HG03460 (cell line): ENCODE data around the gene TANGO2.

Experiments used
- ATAC-seq: cut with Tn5 transposase; IDR thresholded peaks from one replicate; pipeline ENCODE4 v1.9.1; 2021; ENCODE audit not compliant: unreplicated experiment

Gene TANGO2

GRCh38 chr22:20096574-20097420 is 75.9 kb downstream of the TANGO2 start:
- no peak for ATAC-seq

DNA sequence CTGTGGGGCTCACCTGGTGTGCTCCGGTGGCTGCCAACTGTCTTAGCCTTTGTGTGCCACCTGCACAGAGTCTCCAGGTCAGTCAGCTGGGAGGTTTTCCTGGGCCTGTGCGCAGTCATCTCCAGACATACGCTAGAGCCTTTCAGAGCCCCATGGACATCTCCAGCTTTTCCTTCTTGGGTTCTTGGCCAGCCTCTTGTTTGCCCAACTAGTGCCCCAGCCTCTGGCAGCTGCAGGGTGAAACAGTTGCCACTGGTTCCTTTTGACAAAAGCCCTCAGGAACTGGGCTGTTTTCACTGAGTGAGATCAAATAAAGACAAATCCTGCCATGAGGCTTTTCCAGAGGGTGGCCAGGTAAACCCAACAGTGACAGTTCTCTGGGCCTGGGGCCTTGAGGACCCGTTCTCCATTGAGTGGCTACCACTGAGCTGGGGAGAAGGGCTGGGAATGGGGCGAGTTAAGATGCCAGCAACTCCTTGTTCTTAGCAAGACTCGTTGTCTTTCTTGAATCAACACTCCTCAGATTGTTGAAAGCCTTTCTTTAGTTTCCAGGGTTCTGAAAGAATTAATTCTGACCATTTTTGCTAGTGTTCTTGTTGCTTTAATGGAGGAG is 78.3 kb downstream of the TANGO2 start:
- no peak for ATAC-seq

DNA sequence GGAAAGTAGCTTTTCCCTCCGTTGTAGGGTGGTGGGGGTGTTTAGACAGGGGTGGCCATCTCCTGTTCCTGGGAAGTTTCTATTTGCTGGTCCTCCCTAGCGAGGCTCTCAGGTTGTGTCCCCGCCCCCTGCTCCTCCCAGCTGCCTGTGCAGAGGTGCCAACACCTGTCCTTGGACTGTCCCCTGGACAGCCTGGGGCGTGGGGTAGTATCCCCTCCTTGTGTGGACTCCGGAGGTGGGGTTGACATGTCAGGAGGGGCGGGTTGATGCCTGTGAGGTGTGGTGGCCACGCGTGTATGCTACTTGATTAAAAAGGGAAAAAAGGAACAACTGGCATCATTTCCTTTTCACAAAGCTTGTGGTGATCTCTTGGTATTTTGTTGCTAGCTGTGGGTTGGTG is 80.7 kb downstream of the TANGO2 start:
- no peak for ATAC-seq

DNA sequence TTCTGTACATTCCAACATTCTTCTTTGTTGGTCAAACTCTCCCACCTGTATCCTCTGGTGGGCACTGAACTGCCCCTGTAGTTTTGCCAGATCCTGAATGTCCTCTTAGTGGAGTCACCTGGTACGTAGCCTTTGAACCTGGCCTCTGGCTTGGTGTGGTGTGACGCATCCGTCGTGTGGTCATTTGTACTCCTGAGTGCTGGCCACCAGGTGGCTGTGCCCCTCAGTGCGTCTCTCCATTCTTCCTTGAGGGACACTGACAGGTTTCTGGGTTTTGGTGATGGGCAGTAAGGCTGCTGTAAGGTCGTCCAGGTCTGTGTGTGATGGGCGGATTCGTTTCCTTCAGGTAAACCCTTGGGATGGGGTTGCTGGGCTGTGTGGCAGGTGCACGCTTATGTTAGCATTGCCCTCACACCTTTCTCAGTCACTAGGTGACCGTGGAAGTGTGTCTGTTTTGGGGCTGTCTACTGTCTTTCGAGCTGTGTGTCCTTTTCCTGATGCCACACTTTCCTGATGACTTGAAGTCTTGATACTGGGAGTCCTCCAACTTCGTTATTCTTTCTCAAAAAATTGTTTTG is 81.4 kb downstream of the TANGO2 start:
- ATAC-seq = no peak

DNA sequence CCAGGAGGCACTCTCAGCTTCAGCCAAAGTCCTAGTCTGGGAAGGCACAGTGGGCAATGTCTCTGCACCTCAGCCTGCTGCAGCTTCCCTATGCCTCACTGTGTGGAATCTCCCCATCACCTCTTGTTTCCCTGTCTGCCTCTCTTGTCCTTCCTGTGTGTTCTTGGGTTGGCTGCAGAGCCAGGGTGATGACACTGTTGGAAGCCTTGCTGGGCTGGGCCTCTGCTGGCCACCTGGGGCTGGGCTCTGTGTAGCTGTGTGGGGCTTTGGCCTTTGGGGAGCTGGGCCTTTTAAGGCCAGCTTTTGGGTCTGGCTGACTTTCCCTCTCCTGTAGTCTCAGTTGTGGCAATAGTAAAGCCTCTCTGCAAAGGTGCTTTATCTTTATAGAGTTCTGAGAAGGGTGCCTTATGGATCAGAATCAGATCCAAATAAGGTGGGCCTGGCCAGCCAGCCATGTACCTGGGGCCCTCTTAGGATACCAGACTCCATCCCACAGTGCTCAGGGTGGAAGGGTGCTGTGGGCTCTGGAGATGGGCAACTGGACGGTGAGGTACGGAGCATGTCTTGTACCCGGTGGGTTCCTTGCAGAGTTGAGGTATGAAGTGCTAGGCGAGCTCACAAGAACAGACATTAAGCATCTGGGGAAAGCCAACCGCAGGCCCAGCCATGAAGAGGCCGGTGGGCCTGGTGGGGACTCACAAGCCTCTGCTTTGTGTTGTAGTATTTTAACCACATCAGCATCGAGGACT is 84.7 kb downstream of the TANGO2 start:
- ATAC-seq = no peak

DNA sequence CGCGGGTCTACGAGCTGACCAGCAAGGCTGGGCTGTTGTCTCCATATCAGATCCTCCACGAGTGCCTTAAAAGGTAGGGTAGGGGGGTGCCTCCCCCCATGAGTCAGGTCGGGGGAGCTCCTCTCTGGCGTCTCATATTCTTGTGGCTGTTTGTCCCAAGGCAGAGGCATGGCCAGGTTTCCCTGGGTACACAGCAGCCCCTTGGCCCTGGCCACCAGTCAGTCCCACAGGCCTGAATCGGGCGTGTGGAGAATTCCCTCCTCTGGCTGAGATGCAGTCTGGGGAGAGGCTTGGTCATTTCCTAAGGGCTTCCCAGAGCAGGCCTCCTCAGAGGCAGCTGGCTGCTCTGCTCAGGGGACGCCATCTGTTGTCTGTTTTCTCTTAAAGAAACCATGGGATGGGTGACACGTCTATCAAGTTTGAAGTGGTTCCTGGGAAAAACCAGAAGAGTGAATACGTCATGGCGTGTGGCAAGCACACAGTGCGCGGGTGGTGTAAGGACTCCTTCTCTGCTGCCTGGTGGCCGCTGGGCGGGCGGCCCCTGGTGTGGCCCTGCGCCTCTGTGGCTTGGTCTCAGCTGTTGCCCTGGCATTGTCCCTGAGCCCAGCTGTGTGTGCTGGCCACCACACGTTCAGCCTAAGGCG is 85.4 kb downstream of the TANGO2 start:
- no peak for ATAC-seq

GRCh38 chr22:20106849-20107237 is 85.9 kb downstream of the TANGO2 start:
- no peak for ATAC-seq

- no peak for ATAC-seq
These were observed 86.6 kb downstream of the TANGO2 start for GRCh38 chr22:20107471-20107901.

GRCh38 chr22:20107951-20108756 is 87.2 kb downstream of the TANGO2 start:
- ATAC-seq = no peak

GRCh38 chr22:20108757-20109230 is 87.9 kb downstream of the TANGO2 start:
- no peak for ATAC-seq

DNA sequence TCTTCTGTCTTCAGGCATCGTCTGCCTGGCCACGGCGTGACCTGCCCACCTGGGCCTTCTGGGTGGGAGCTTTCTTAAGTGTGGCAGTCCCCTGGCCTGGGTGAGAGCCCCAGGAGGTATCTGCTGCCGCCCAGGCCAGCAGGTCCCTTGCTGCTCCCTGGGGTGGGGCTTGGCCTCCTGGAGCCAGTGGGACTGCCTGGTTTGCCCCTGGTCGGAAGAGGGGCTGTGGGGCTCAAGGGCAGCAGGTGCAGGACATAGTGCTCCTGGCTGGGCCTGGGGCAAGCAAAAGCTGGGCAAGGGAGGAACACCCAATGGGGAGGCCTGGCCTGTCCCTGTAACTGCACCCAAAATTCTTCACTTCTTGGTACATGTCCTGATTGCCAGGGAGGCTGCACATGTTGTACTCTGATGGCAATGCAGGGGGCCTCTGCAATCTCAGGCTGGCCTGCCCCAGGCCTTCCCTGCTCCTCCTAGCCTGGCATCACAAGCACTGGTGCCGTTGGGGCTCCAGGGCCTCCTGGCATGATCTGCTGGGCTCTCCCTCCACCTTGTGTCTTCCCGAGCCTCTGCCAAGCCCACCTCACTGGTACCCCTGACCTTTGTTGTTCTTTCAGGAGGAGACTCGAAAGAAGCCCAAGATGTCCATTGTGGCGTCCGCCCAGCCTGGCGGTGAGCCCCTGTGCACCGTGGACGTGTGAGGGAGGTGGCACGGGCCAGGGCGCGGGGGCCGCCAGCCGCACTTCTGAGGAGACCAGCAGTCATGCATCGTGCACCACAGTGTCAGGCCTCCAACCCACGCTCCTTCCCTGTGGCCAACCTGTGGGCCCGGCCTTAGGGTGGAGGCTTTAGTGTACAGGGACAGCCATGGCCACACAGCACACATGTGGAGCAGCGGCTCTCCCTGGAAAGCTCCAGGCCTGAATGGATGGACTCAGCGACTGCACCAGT is 88.8 kb downstream of the TANGO2 start:
- no peak for ATAC-seq

GRCh38 chr22:20110359-20110985 is 89.6 kb downstream of the TANGO2 start:
- no peak for ATAC-seq

DNA sequence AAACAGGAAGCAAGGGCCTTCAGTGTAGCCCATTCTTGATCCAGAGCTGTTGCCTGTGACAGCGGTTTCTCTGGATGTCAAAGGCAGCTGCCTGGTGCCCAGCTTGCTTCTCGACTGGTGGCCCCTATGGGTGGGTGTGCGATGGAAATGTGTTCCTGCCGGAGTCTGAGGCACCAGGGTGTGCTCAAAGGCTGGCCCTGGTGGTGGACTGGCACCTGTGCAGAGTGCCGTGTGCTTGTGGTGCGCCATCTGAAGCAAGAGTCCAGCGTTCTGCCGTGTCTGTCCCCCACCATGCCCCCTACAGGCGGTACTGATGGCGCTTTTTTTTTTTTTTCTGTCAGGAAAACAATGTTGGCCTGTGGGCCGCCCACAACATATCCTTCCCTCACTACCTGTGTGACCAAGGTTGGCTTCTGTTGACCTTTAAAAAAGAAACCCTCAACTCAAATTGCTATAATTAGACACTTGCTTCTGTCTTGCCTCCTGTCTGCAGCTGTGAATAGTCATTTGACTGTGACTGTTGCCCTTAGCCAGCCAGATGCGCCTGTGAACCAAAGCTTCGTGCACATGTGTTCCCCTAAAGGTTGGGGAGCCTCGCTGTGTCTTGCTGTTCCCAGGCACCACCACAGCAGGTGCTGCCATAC is 90.3 kb downstream of the TANGO2 start:
- no peak for ATAC-seq

GRCh38 chr22:20111689-20112622 is 91.0 kb downstream of the TANGO2 start:
- no peak for ATAC-seq

DNA sequence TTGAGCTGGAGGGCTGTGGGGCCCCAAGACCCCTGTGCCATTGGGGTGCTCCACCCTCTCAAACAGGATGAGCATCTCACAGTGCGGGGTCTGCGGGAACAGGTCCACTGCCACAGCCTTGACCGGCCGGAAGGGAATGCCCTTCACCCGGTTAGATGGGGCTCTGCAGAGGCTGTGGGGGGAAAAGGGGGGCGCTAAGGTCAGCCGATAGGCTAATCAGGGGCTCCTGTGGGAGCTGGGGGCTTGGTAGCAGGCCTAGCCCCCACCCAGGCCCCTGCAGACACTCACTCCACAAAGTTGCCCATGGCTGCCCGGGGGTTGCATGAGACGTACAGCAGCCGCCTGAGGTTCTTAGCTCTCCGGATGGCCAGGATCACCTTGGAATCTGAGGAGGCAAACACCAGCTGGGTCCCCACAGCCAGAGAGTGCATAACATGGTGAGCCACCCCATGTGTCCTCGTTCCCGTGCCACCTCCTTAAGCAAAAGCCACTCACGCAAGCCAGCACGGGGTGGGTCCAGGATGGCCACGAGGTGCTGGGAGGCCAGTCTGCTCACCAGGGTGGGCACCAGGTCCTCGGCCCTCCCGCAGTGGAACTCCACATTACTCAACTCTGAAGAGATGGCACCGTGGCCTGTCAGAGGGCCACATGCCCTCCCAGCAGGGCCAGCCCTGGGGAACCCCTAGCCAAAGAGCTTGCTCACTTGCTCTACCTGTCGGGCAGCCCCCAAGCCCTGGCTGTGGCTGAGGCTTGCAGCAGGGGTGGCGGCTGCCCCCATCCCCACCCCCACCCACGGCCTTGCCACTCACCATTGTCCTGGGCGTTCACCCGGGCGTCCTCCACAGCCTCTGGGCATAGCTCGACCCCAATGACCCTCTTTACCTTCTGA is 92.0 kb downstream of the TANGO2 start:
- ATAC-seq = no peak
